ENCODE data around the gene CNOT8.
A peak's percentile ranks its signal among the peaks of the same experiment; 100 is the strongest.

Gene CNOT8

GRCh38 chr5:154836225-154836624 is 22.2 kb upstream of the CNOT8 start:
- no peak for FAIRE-seq

- no peak for FAIRE-seq
Observed at GRCh38 chr5:154837009-154837901, 21.2 kb upstream of the CNOT8 start.

DNA sequence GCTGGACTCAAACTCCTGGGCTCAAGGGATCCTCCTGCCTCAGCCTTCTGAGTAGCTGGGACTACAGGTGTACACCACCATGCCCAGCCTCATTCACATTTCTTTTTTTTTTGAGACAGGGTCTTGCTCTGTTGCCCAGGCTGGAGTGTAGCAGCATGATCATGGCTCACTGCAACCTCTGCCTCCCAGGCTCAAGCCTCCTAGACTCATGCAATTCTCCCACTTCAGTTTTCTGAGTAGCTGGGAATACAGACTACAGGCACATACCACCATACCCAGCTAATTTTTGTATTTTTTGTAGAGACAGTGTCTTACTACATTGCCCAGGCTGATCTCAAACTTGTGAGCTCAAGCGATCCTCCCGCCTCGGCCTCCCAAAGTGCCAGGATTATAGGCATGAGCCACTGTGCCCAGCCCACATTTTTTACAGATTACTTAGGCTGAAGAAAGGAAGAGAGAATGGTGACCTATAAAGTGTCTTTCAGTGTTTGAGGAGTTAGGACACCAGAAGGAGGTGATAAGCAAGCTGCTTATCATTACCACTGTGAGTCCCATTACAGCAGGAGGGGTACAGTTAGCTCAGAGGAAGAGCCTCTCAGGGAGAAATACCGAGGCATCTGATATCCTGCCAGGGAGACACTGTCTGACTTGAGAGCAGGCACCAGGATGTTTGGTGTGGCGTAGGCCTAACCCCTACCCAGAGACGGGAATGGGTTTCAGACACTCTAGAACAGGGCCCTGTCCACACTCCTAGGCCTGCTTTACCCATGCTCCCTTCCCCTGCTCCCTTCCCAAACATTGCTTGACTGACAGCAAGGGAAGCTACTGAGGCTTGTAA is 17.8 kb upstream of the CNOT8 start:
- no peak for FAIRE-seq

DNA sequence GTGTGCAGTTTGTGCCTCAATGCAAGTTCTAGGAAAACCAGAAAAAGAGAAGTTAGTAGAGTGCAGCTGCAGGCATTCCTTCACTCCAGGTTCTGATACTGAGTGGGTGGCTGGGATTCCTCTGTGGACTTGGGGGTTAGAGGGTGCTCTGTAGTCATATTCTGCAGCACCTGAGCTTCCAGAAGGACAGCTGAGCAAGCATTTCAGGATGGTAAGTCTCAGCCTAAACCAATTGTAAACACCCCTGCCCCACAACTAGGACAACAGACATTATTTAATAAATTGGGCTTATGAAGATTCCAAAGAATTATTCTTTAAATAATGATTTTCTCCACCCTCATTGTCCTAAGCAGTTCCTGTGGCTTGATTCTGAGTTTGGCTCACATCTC is 17.2 kb upstream of the CNOT8 start:
- no peak for FAIRE-seq

- no peak for FAIRE-seq
Observed at GRCh38 chr5:154842689-154843530, 15.5 kb upstream of the CNOT8 start.

GRCh38 chr5:154844809-154845208 is 13.6 kb upstream of the CNOT8 start:
- FAIRE-seq = no peak

- FAIRE-seq = no peak
Observed at GRCh38 chr5:154849264-154849785, 9.1 kb upstream of the CNOT8 start.

DNA sequence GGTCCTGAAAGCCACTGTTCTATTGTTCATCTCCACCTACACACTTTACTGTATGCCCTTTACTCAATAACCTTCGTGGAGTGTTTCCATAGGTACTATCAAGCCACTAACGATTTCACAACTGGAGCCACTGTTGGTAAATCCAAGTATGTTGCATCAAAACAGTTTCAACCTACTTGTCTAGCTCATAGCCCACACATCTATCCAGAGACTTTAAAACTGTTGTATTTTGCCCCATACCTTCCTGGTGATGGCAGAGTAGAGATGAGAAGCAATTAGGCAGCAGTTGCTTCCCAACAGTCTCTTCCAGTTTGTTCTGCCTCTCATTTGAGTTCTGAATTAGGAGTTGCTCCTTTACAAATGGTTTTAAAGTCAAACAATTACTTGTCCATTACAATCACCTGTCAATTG is 8.6 kb upstream of the CNOT8 start:
- no peak for FAIRE-seq

DNA sequence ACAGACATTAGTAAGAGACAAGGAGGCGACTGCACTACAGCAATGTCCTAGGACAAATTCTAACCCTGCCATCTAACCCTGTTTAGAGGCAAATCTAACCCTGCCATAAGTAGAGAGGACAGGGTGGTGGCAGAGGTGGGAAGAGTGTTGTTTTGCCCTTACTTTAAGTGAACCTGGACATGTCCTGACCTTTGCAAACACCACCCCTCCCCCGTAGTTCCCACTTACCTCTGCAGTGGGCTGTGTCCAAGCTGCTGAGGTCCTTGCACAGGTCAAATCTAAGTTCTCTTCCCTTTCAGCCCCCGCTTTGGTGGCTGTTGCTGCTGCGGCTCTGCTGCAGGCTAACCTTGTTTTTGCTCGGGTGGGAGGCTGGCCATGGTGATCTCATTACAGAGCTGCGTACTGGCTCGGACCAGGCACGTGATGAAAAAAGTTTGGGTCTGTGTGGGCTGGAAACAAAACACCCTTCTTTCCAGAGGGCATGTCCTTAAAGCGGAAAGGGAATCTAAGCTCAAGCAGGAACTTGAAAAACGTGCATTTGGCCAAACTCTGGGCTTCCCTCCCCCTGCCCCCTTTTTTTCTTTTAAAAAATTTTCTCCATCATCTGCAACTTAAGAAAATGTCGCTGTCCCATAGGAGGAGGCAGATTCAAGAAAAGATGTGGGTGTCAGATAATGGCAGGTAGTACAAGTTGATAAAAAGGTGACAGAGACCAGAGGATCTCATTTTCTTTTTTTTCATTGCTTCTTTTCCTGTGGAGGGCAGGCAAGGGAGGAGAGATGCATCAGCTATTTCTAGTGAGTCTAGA is 8.0 kb upstream of the CNOT8 start, which contains the start of gene FAXDC2:
FAXDC2 (minus strand) TSS at position 349 of the 808 bp plus-strand sequence. CDS start 12,425 bp downstream, outside the sequence.
- FAIRE-seq = no peak

GRCh38 chr5:154851351-154851750 is 7.1 kb upstream of the CNOT8 start:
- no peak for FAIRE-seq

DNA sequence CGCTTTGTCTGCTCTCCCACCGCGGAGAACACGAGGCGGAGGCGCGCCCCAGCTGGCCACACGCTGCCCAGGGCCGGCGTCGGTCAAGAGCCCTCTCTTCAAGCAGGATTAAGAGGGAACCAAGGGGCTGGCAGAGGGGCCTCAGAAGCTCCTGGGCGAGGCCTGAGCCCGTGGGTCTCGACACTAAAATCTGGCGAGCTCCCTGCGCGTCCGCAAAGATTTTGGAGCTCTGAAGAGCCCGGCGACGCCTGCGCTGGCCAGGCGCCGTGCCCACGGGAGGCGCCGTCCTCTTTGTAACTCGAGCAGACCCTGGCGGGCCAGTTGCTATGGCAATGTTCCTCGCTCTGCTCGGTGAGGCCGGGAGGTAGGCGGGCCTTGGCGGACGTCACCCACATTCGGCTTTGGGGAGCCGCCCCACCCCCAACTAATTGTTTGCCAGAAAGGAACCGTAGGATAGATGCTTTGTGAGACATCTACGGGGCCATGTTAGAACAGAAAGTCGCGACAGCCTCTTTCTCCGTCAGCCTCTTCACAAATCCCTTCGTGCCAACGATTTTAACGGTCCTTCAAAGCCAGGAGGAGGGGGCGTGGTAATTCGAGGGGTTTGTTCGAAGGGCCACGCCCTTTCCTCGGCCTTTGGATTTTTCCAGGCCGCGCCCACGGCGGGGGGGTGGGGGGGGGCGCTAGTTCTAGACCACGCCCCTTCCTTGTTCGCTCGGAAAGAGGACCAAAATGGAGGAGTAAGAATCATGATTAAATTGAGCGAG is 714 bp upstream of the CNOT8 start:
- peak; percentile 55 for FAIRE-seq

- FAIRE-seq = no peak
Observed at GRCh38 chr5:154858972-154859871, 795 bp downstream of the CNOT8 start.

GRCh38 chr5:154860123-154860522 is 1.7 kb downstream of the CNOT8 start:
- FAIRE-seq = no peak

DNA sequence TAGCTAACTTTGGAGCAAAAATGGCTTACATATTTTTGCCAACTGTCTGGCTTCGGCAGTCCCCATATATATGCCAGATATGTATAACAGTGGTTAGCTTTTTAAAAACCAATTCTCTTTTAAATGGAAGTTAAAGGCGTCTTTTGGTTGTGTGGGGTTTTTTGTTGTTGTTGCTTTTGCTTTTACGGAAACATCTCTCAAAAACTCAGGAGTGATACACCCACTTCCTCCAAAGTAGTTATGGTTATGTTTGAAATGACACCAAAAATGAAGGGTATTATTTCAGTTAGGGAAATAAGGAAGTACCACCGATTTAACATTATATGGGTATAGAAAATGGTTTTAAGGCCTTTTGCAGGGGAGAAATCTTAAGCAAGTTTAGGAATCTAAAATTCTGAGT is 2.3 kb downstream of the CNOT8 start:
- no peak for FAIRE-seq

DNA sequence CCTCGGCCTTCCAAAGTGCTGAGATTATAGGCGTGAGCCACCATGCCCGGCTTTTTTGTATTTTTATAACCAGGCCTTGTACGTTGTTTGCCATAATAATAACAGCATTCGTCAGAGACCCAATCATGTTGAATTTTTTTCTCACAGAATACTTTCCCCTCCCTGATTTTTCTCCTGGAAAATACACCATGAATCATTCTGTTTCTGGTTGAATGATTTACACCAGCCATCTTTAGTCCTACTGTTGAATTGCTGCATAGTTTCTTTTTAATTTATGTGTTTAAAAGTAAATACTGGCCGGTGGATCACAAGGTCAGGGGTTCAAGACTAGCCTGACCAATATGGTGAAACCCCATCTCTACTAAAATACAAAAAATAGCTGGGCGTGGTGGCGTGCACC is 3.5 kb downstream of the CNOT8 start:
- FAIRE-seq = no peak

GRCh38 chr5:154862766-154863165 is 4.3 kb downstream of the CNOT8 start:
- no peak for FAIRE-seq

GRCh38 chr5:154863291-154864080 is 5.1 kb downstream of the CNOT8 start:
- no peak for FAIRE-seq

GRCh38 chr5:154865466-154866184 is 7.2 kb downstream of the CNOT8 start:
- no peak for FAIRE-seq
